Parathyroid adenoma (tissue), 2 donors: ENCODE results near the gene PLAGL1.

Experiments
- H2AFZ ChIP-seq: fragments of 300-600 bp; sonication (generic); one replicate; pipeline ENCODE4 v1.7.0; 2017; ENCODE audit warnings: antibody characterized with exemption, mild to moderate bottlenecking
- H3K27ac ChIP-seq: fragments of 300-600 bp; sonication (generic); one replicate; pipeline ENCODE4 v1.7.0; 2017
- H3K27me3 ChIP-seq: fragments of 300-600 bp; sonication (generic); one replicate; pipeline ENCODE4 v1.7.0; 2017; ENCODE audit warnings: low read length; ENCODE audit not compliant: control insufficient read depth, insufficient read depth
- H3K36me3 ChIP-seq: fragments of 300-600 bp; sonication (generic); one replicate; pipeline ENCODE4 v1.7.0; 2017; ENCODE audit warnings: low read length; ENCODE audit not compliant: control insufficient read depth, insufficient read depth
- H3K4me1 ChIP-seq: fragments of 300-600 bp; sonication (generic); one replicate; pipeline ENCODE4 v1.7.0; 2017; ENCODE audit warnings: control low read depth
- H3K4me2 ChIP-seq: fragments of 300-600 bp; sonication (generic); one replicate; pipeline ENCODE4 v1.7.0; 2017; ENCODE audit warnings: low read length
- H3K4me3 ChIP-seq: fragments of 300-600 bp; sonication (generic); one replicate; pipeline ENCODE4 v1.7.0; 2017; ENCODE audit warnings: low read depth, low read length
- H3K79me2 ChIP-seq: fragments of 300-600 bp; sonication (generic); one replicate; pipeline ENCODE4 v1.7.0; 2017; ENCODE audit warnings: control low read depth
- H3K9ac ChIP-seq: fragments of 300-600 bp; sonication (generic); one replicate; pipeline ENCODE4 v1.7.0; 2017; ENCODE audit warnings: mild to moderate bottlenecking
- H3K9me3 ChIP-seq: fragments of 300-600 bp; sonication (generic); one replicate; pipeline ENCODE4 v1.7.0; 2017; ENCODE audit warnings: low read length; ENCODE audit not compliant: control insufficient read depth
- CTCF ChIP-seq: fragments of 300-600 bp; sonication (generic); IDR thresholded peaks from one replicate; pipeline ENCODE4 v1.7.0; 2017; ENCODE audit warnings: antibody characterized with exemption, mild to moderate bottlenecking
- donor health status: primary hyperparathyroidism.

PLAGL1 gene

GRCh38 chr6:143949535-143949934 is 58.5 kb downstream of the PLAGL1 start:
- no peak overlapping the region for H2AFZ ChIP-seq
- TF ChIP-seq CTCF, result no peak
- no peaks in the 10 kb centered on the region for H3K79me2 ChIP-seq
- H3K4me1 ChIP-seq, result no peaks in the 10 kb centered on the region
- no peaks in the 10 kb centered on the region for H3K36me3 ChIP-seq
- H3K9ac ChIP-seq, result no peak overlapping the region
- H3K27me3 ChIP-seq, result no peaks in the 10 kb centered on the region
- no peak overlapping the region for H3K4me3 ChIP-seq
- H3K4me2 ChIP-seq, result no peak overlapping the region
- no peaks in the 10 kb centered on the region for H3K9me3 ChIP-seq
- no peak overlapping the region for H3K27ac ChIP-seq

GRCh38 chr6:143948208-143948607 is 59.9 kb downstream of the PLAGL1 start:
- H3K79me2 ChIP-seq, result no peaks in the 10 kb centered on the region
- no peak overlapping the region for H3K4me3 ChIP-seq
- no peaks in the 10 kb centered on the region for H3K4me1 ChIP-seq
- TF ChIP-seq CTCF, result no peak
- no peak overlapping the region for H3K9ac ChIP-seq
- H3K9me3 ChIP-seq, result no peaks in the 10 kb centered on the region
- no peak overlapping the region for H3K27ac ChIP-seq
- H3K4me2 ChIP-seq, result no peak overlapping the region
- H2AFZ ChIP-seq, result no peak overlapping the region
- no peaks in the 10 kb centered on the region for H3K27me3 ChIP-seq
- H3K36me3 ChIP-seq, result no peaks in the 10 kb centered on the region

GRCh38 chr6:143941852-143942627 is 66.0 kb downstream of the PLAGL1 start:
- H3K27ac ChIP-seq, result no peak overlapping the region
- no peaks in the 10 kb centered on the region for H3K4me1 ChIP-seq
- H2AFZ ChIP-seq, result no peak overlapping the region
- no peak overlapping the region for H3K9ac ChIP-seq
- TF ChIP-seq CTCF, result peak; percentile 57
- H3K9me3 ChIP-seq, result no peaks in the 10 kb centered on the region
- H3K27me3 ChIP-seq, result no peaks in the 10 kb centered on the region
- no peaks in the 10 kb centered on the region for H3K79me2 ChIP-seq
- H3K4me2 ChIP-seq, result no peak overlapping the region
- H3K36me3 ChIP-seq, result no peaks in the 10 kb centered on the region
- no peak overlapping the region for H3K4me3 ChIP-seq

GRCh38 chr6:143940011-143940597 is 68.0 kb downstream of the PLAGL1 start:
- H3K9ac ChIP-seq, result no peak overlapping the region
- no peaks in the 10 kb centered on the region for H3K4me1 ChIP-seq
- no peaks in the 10 kb centered on the region for H3K79me2 ChIP-seq
- H3K9me3 ChIP-seq, result no peaks in the 10 kb centered on the region
- no peak overlapping the region for H3K4me2 ChIP-seq
- no peak overlapping the region for H2AFZ ChIP-seq
- H3K36me3 ChIP-seq, result no peaks in the 10 kb centered on the region
- H3K27me3 ChIP-seq, result no peaks in the 10 kb centered on the region
- no peak overlapping the region for H3K27ac ChIP-seq
- peak; percentile 88 for TF ChIP-seq CTCF
- no peak overlapping the region for H3K4me3 ChIP-seq

GRCh38 chr6:143939364-143939763 is 68.7 kb downstream of the PLAGL1 start:
- Histone ChIP-seq H3K4me1 (no peaks in the 10 kb centered on the region), H2AFZ (no peak overlapping the region), H3K27me3 (no peaks in the 10 kb centered on the region), H3K9ac (no peak overlapping the region), H3K4me2 (no peak overlapping the region), H3K9me3 (no peaks in the 10 kb centered on the region), H3K4me3 (no peak overlapping the region), H3K36me3 (no peaks in the 10 kb centered on the region), H3K27ac (no peak overlapping the region), H3K79me2 (no peaks in the 10 kb centered on the region)
- no peak for TF ChIP-seq CTCF
